H7 (cell line): ENCODE measurements around the gene MYO9A. TPM values are rescaled to one million over a fixed set of nuclear protein-coding genes. Genes with fewer than 3 reads are reported as not detected.
"Not testable (repeated sequence)": the region's sequence is repeated elsewhere in the genome, so short reads cannot be mapped to it uniquely, and the experiment has no call there.

Experiments
- DNase-seq: peaks from one replicate; pipeline ENCODE4 v3.0.0; 2012
- H3K27me3 ChIP-seq: 2 replicates; pipeline ENCODE4 v1.6.0; 2011; ENCODE audit warnings: mild to moderate bottlenecking, low read length; ENCODE audit not compliant: control insufficient read depth, insufficient read depth
- H3K36me3 ChIP-seq: replicated peaks from 2 replicates; pipeline ENCODE4 v1.5.1; 2011; ENCODE audit warnings: low read length; ENCODE audit not compliant: control insufficient read depth, insufficient read depth
- H3K4me3 ChIP-seq: 2 replicates; pipeline ENCODE4 v1.5.1; 2011; ENCODE audit warnings: low read depth, mild to moderate bottlenecking, control low read depth, low read length, moderate library complexity; ENCODE audit not compliant: insufficient read depth
- total RNA-seq: library from RNA; depleted of rRNA; stranded (reverse); fragments of >200 nt; shearing (Covaris generic); gene quantifications from 2 replicates; pipeline ENCODE4 v1.2.3, GENCODE V29; 2014

Gene MYO9A
- total RNA-seq, 1 experiment from 2014 or later, result 7.8 TPM

- DNase-seq, result no peak
- H3K4me3 ChIP-seq, result no peak overlapping the region
These were observed 6.3 kb upstream of the MYO9A start for GRCh38 chr15:72124218-72124617.

GRCh38 chr15:72117486-72118016 is 399 bp downstream of the MYO9A start:
- no peaks in the 10 kb centered on the region for H3K27me3 ChIP-seq
- H3K36me3 ChIP-seq, result no peaks in the 10 kb centered on the region
- peak overlapping the region; percentile 84 for H3K4me3 ChIP-seq
- peak; percentile 88 for DNase-seq

More at GRCh38 chr15:72124218-72124617, 6.3 kb upstream of the MYO9A start:
- Histone ChIP-seq H3K36me3 (no peaks in the 10 kb centered on the region), H3K27me3 (no peaks in the 10 kb centered on the region)

- Histone ChIP-seq H3K36me3 (no peaks in the 10 kb centered on the region), H3K4me3 (peak overlapping the region; percentile 84), H3K27me3 (no peaks in the 10 kb centered on the region)
- no peak for DNase-seq
These were observed 1.0 kb downstream of the MYO9A start for GRCh38 chr15:72116731-72117485.

GRCh38 chr15:72113347-72114031 is 4.5 kb downstream of the MYO9A start:
- Histone ChIP-seq H3K27me3 (no peaks in the 10 kb centered on the region), H3K4me3 (no peak overlapping the region), H3K36me3 (no peaks in the 10 kb centered on the region)
- no peak for DNase-seq

GRCh38 chr15:72112805-72113204 is 5.1 kb downstream of the MYO9A start:
- no peaks in the 10 kb centered on the region for H3K27me3 ChIP-seq

GRCh38 chr15:72112116-72112515 is 5.8 kb downstream of the MYO9A start:
- DNase-seq, result no peak
- no peaks in the 10 kb centered on the region for H3K27me3 ChIP-seq
- H3K36me3 ChIP-seq, result no peaks in the 10 kb centered on the region
- no peak overlapping the region for H3K4me3 ChIP-seq

More at GRCh38 chr15:72112805-72113204, 5.1 kb downstream of the MYO9A start:
- no peaks in the 10 kb centered on the region for H3K36me3 ChIP-seq
- no peak for DNase-seq
- H3K4me3 ChIP-seq, result no peak overlapping the region

GRCh38 chr15:72110355-72110754 is 7.6 kb downstream of the MYO9A start:
- no peak for DNase-seq
- no peak overlapping the region for H3K4me3 ChIP-seq
- H3K36me3 ChIP-seq, result no peaks in the 10 kb centered on the region
- no peaks in the 10 kb centered on the region for H3K27me3 ChIP-seq

- Histone ChIP-seq H3K4me3 (no peak overlapping the region), H3K36me3 (no peaks in the 10 kb centered on the region), H3K27me3 (no peaks in the 10 kb centered on the region)
- no peak for DNase-seq
These were observed 11.9 kb downstream of the MYO9A start for GRCh38 chr15:72106068-72106467.

GRCh38 chr15:72105111-72105510 is 12.8 kb downstream of the MYO9A start:
- Histone ChIP-seq H3K4me3 (no peak overlapping the region), H3K27me3 (no peaks in the 10 kb centered on the region), H3K36me3 (no peaks in the 10 kb centered on the region)
- no peak for DNase-seq

- not testable (repeated sequence) for DNase-seq, H3K4me3 ChIP-seq, H3K27me3 ChIP-seq, H3K36me3 ChIP-seq
These were observed 17.4 kb downstream of the MYO9A start for GRCh38 chr15:72100551-72100950.

GRCh38 chr15:72099155-72099554 is 18.8 kb downstream of the MYO9A start:
- DNase-seq, result no peak
- Histone ChIP-seq H3K4me3 (no peak overlapping the region), H3K36me3 (no peaks in the 10 kb centered on the region), H3K27me3 (no peaks in the 10 kb centered on the region)

GRCh38 chr15:72098040-72098439 is 19.9 kb downstream of the MYO9A start:
- H3K27me3 ChIP-seq, result no peaks in the 10 kb centered on the region
- H3K4me3 ChIP-seq, result no peak overlapping the region
- H3K36me3 ChIP-seq, result no peaks in the 10 kb centered on the region
- no peak for DNase-seq

GRCh38 chr15:72096796-72097195 is 21.2 kb downstream of the MYO9A start:
- no peaks in the 10 kb centered on the region for H3K27me3 ChIP-seq
- DNase-seq, result no peak
- H3K36me3 ChIP-seq, result no peaks in the 10 kb centered on the region
- H3K4me3 ChIP-seq, result no peak overlapping the region

GRCh38 chr15:72092691-72093090 is 25.3 kb downstream of the MYO9A start:
- Histone ChIP-seq H3K4me3 (no peak overlapping the region), H3K27me3 (no peaks in the 10 kb centered on the region), H3K36me3 (no peaks in the 10 kb centered on the region)
- no peak for DNase-seq

- DNase-seq, result no peak
- Histone ChIP-seq H3K4me3 (no peak overlapping the region), H3K27me3 (no peaks in the 10 kb centered on the region), H3K36me3 (no peaks in the 10 kb centered on the region)
These were observed 25.9 kb downstream of the MYO9A start for GRCh38 chr15:72092006-72092405.
